Fibroblast of peridontal ligament (primary cell): ENCODE data around the gene SLC1A1.
A peak's percentile ranks its signal among the peaks of the same experiment; 100 is the strongest.
"Not testable (repeated sequence)": the region's sequence is repeated elsewhere in the genome, so short reads cannot be mapped to it uniquely, and the experiment has no call there.

ENCODE experiments used
- DNase-seq: peaks from one replicate; pipeline ENCODE4 v3.0.0-alpha.2; 2010; ENCODE audit errors: extremely low read depth

Gene SLC1A1

GRCh38 chr9:4541856-4542255 is 51.6 kb downstream of the SLC1A1 start:
- no peak for DNase-seq

- DNase-seq, result not testable (repeated sequence)
Measured at GRCh38 chr9:4544714-4545113, 54.4 kb downstream of the SLC1A1 start.

GRCh38 chr9:4547016-4547415 is 56.7 kb downstream of the SLC1A1 start:
- DNase-seq, result peak; percentile 81

- no peak for DNase-seq
Measured at GRCh38 chr9:4548811-4549725, 58.8 kb downstream of the SLC1A1 start.

GRCh38 chr9:4549751-4550295 is 59.6 kb downstream of the SLC1A1 start:
- DNase-seq, result peak; percentile 27

GRCh38 chr9:4550777-4551484 is 60.7 kb downstream of the SLC1A1 start:
- peak; percentile 48 for DNase-seq

- DNase-seq, result peak; percentile 80
Measured at GRCh38 chr9:4553951-4554381, 63.7 kb downstream of the SLC1A1 start.

- peak; percentile 64 for DNase-seq
Measured at GRCh38 chr9:4555236-4555635, 65.0 kb downstream of the SLC1A1 start.

- no peak for DNase-seq
Measured at GRCh38 chr9:4558371-4558998, 68.2 kb downstream of the SLC1A1 start.

- DNase-seq, result no peak
Measured at GRCh38 chr9:4559261-4560182, 69.3 kb downstream of the SLC1A1 start.

- no peak for DNase-seq
Measured at GRCh38 chr9:4563105-4563504, 72.8 kb downstream of the SLC1A1 start.

- DNase-seq, result no peak
Measured at GRCh38 chr9:4566806-4567205, 76.5 kb downstream of the SLC1A1 start.

GRCh38 chr9:4567601-4568000 is 77.3 kb downstream of the SLC1A1 start:
- no peak for DNase-seq

GRCh38 chr9:4569101-4569500 is 78.8 kb downstream of the SLC1A1 start:
- peak; percentile 65 for DNase-seq

- no peak for DNase-seq
Measured at GRCh38 chr9:4572184-4572826, 82.0 kb downstream of the SLC1A1 start.

- DNase-seq, result no peak
Measured at GRCh38 chr9:4573176-4573575, 82.9 kb downstream of the SLC1A1 start.

GRCh38 chr9:4573634-4574389 is 83.5 kb downstream of the SLC1A1 start:
- no peak for DNase-seq

GRCh38 chr9:4574657-4575243 is 84.5 kb downstream of the SLC1A1 start:
- DNase-seq, result no peak

- no peak for DNase-seq
Measured at GRCh38 chr9:4575997-4576396, 85.7 kb downstream of the SLC1A1 start.
